ENCODE results near the gene DEDD. TPM values are rescaled to one million over a fixed set of nuclear protein-coding genes. Genes with fewer than 3 reads are reported as not detected.

The DEDD gene
- total RNA-seq = 20.0 TPM

GRCh38 chr1:161132410-161133219 is at the start of gene DEDD:
TSS of gene DEDD (minus strand) at chr1:161132667. CDS start at chr1:161124462, 8,205 bp downstream.

GRCh38 chr1:161177112-161177935 is 44.9 kb upstream of the DEDD start, which contains the start of gene B4GALT3:
TSS of gene B4GALT3 (minus strand) at chr1:161177507. CDS start at chr1:161176060, 1,447 bp downstream.

GRCh38 chr1:161165742-161166668 is 33.5 kb upstream of the DEDD start, which contains the start of gene PPOX:
TSS of gene PPOX (plus strand) at chr1:161166426. CDS start at chr1:161166848, 422 bp downstream.

GRCh38 chr1:161159087-161159912 is 26.8 kb upstream of the DEDD start, which contains the start of gene USP21:
TSS of gene USP21 (plus strand) at chr1:161159500. CDS start at chr1:161160641, 1,141 bp downstream.

GRCh38 chr1:161153682-161154337 is 21.3 kb upstream of the DEDD start, which contains the start of gene UFC1:
TSS of gene UFC1 (plus strand) at chr1:161153978. CDS start at chr1:161153998, 20 bp downstream.

GRCh38 chr1:161117759-161118581 is 14.5 kb downstream of the DEDD start, which contains the start of the genes NIT1 and PFDN2:
TSS of gene NIT1 (plus strand) at chr1:161118105. CDS start at chr1:161118177, 72 bp downstream.
TSS of gene PFDN2 (minus strand) at chr1:161118037. CDS start at chr1:161118026, 11 bp downstream.

GRCh38 chr1:161098210-161099068 is 34.0 kb downstream of the DEDD start, which contains the start of gene KLHDC9:
TSS of gene KLHDC9 (plus strand) at chr1:161098361. CDS start at chr1:161098536, 175 bp downstream.

GRCh38 chr1:161089251-161089924 is 43.1 kb downstream of the DEDD start, which contains the start of gene NECTIN4:
TSS of gene NECTIN4 (minus strand) at chr1:161089558. CDS start at chr1:161089296, 262 bp downstream.

Small RNAs within 50 kb of the gene (small RNA-seq; reads per million reads assigned to genes)
- not detected for gene RF01225 (ENCODE audit: low replicate concordance)

Other genes starting within 250 kb of the DEDD start
- not detected for gene ITLN1, start 247.5 kb downstream of the DEDD start, total RNA-seq
- gene ITLN2, start 177.9 kb downstream of the DEDD start, total RNA-seq = not detected
- 18.8 TPM for gene F11R, start 111.5 kb downstream of the DEDD start, total RNA-seq
- 35.1 TPM for gene TSTD1, start 93.7 kb downstream of the DEDD start, total RNA-seq
- gene USF1, start 86.7 kb downstream of the DEDD start, total RNA-seq = 121 TPM
- 0.31 TPM for gene ARHGAP30, start 62.8 kb downstream of the DEDD start, total RNA-seq
- not detected for gene NECTIN4, start 43.1 kb downstream of the DEDD start, total RNA-seq
- 1.6 TPM for gene KLHDC9, start 34.3 kb downstream of the DEDD start, total RNA-seq
- 30.0 TPM for gene PFDN2, start 14.6 kb downstream of the DEDD start, total RNA-seq
- gene NIT1, start 14.6 kb downstream of the DEDD start, total RNA-seq = 26.3 TPM
- gene UFC1, start 21.3 kb upstream of the DEDD start, total RNA-seq = 81.1 TPM
- 22.2 TPM for gene USP21, start 26.8 kb upstream of the DEDD start, total RNA-seq
- gene PPOX, start 33.8 kb upstream of the DEDD start, total RNA-seq = 26.3 TPM
- gene B4GALT3, start 44.8 kb upstream of the DEDD start, total RNA-seq = 20.0 TPM
- gene ADAMTS4, start 66.4 kb upstream of the DEDD start, total RNA-seq = 0.31 TPM
- gene NDUFS2, start 69.7 kb upstream of the DEDD start, total RNA-seq = 128 TPM
- gene FCER1G, start 82.6 kb upstream of the DEDD start, total RNA-seq = 3.8 TPM
- not detected for gene APOA2, start 91.0 kb upstream of the DEDD start, total RNA-seq
- gene TOMM40L, start 93.4 kb upstream of the DEDD start, total RNA-seq = 25.4 TPM
- gene NR1I3, start 105.5 kb upstream of the DEDD start, total RNA-seq = not detected
- gene PCP4L1, start 126.1 kb upstream of the DEDD start, total RNA-seq = 1.9 TPM
- gene MPZ, start 177.3 kb upstream of the DEDD start, total RNA-seq = 2.2 TPM
- 21.6 TPM for gene SDHC, start 181.7 kb upstream of the DEDD start, total RNA-seq
- gene CFAP126, start 235.2 kb upstream of the DEDD start, total RNA-seq = not detected

Measured in parietal lobe (tissue), 2 donors.